ENCODE measurements around the gene PCBP4.

- TF ChIP-seq, protein P1, sequence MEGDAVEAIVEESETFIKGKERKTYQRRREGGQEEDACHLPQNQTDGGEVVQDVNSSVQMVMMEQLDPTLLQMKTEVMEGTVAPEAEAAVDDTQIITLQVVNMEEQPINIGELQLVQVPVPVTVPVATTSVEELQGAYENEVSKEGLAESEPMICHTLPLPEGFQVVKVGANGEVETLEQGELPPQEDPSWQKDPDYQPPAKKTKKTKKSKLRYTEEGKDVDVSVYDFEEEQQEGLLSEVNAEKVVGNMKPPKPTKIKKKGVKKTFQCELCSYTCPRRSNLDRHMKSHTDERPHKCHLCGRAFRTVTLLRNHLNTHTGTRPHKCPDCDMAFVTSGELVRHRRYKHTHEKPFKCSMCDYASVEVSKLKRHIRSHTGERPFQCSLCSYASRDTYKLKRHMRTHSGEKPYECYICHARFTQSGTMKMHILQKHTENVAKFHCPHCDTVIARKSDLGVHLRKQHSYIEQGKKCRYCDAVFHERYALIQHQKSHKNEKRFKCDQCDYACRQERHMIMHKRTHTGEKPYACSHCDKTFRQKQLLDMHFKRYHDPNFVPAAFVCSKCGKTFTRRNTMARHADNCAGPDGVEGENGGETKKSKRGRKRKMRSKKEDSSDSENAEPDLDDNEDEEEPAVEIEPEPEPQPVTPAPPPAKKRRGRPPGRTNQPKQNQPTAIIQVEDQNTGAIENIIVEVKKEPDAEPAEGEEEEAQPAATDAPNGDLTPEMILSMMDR (IDR thresholded peaks at IDR 0.05; ENCODE audit: low read depth, low read length, poor library complexity, severe bottlenecking) = peak; percentile 59
- TF ChIP-seq EZH2phosphoT487 (IDR thresholded peaks at IDR 0.05; ENCODE audit: borderline replicate concordance, low read length) = no peak
These were observed 11.1 kb downstream of the PCBP4 start for GRCh38 chr3:51955893-51956770.

Data from DOHH2 (cell line).